GM19043 (cell line): Measurements from ENCODE around the gene BLID.

Source experiments
- ATAC-seq: cut with Tn5 transposase; IDR thresholded peaks from one replicate; pipeline ENCODE4 v1.9.1; 2021; ENCODE audit warnings: low read depth; ENCODE audit not compliant: unreplicated experiment

The BLID gene

GRCh38 chr11:122115524-122116379 is at the start of gene BLID:
TSS of gene BLID (minus strand) at chr11:122116215. CDS start at chr11:122115922, 293 bp downstream.
- ATAC-seq, result no peak

GRCh38 chr11:122163053-122163819 is 47.2 kb upstream of the BLID start:
- no peak for ATAC-seq

GRCh38 chr11:122162095-122162494 is 46.1 kb upstream of the BLID start:
- ATAC-seq, result no peak

- no peak for ATAC-seq
Observed at GRCh38 chr11:122160841-122161590, 45.0 kb upstream of the BLID start.

GRCh38 chr11:122159861-122160260 is 43.8 kb upstream of the BLID start:
- ATAC-seq, result no peak

- no peak for ATAC-seq
Observed at GRCh38 chr11:122159173-122159721, 43.2 kb upstream of the BLID start.

- ATAC-seq, result no peak
Observed at GRCh38 chr11:122158171-122158570, 42.2 kb upstream of the BLID start.

- no peak for ATAC-seq
Observed at GRCh38 chr11:122157653-122158161, 41.7 kb upstream of the BLID start.

GRCh38 chr11:122156940-122157382 is 40.9 kb upstream of the BLID start:
- no peak for ATAC-seq

- no peak for ATAC-seq
Observed at GRCh38 chr11:122155765-122156527, 39.9 kb upstream of the BLID start.

- no peak for ATAC-seq
Observed at GRCh38 chr11:122154994-122155393, 39.0 kb upstream of the BLID start.

GRCh38 chr11:122154227-122154626 is 38.2 kb upstream of the BLID start:
- ATAC-seq, result no peak

- no peak for ATAC-seq
Observed at GRCh38 chr11:122153746-122154145, 37.7 kb upstream of the BLID start.

GRCh38 chr11:122150216-122151124 is 34.5 kb upstream of the BLID start:
- no peak for ATAC-seq

- ATAC-seq, result no peak
Observed at GRCh38 chr11:122149202-122149601, 33.2 kb upstream of the BLID start.

- ATAC-seq, result no peak
Observed at GRCh38 chr11:122146475-122146874, 30.5 kb upstream of the BLID start.

GRCh38 chr11:122145715-122146274 is 29.8 kb upstream of the BLID start:
- no peak for ATAC-seq

- ATAC-seq, result no peak
Observed at GRCh38 chr11:122144752-122145151, 28.7 kb upstream of the BLID start.
